Measurements from ENCODE around the gene MACO1. TPM values are rescaled to one million over a fixed set of nuclear protein-coding genes. Genes with fewer than 3 reads are reported as not detected.

MACO1 gene
- total and polyA plus RNA-seq, 2 of the 8 experiments (the other 6 are each of a cell fraction or from before 2014, with no cell fraction given), result 3.5 to 15.1 TPM

DNA sequence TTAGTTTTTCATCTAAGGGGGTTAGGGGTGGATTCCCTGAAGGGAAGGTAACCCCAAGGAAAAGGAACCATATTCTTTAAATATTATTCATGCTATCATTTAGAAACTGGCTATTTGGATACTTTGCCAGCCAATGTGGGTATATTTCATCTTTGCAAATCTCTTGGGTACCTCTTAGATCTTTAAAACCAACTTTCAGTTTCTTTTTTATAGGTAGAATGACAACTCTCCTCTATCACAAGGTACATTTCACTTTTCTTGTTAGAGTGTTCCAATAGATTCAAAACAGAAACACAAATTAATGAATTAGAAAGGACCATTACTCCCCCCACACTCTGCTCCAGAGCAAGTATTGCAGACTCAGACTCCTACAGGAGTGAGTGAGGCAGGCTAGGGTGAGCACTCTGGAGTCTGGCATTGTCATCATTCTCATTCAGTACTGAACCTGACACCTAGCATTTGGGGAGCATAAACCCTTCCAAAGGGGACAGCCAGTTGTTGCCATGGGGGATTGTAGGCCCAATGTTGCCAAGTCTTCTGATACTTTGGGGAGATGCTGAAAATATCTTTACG, 43.0 kb downstream of the MACO1 start:
- Histone ChIP-seq H4K8ac (ENCODE audit: extremely low read depth, insufficient read depth, low read length) (no peak overlapping the region), H3K4me2 (ENCODE audit: insufficient read depth in 1 of 2, low read depth in 2 of 2, low read length in 2 of 2) (no peak overlapping the region), H4K5ac (ENCODE audit: insufficient read length, low read depth, low read length) (no peak overlapping the region), H2BK5ac (ENCODE audit: low read depth, low read length) (no peak overlapping the region), H3K27ac (ENCODE audit: low read depth, low read length) (no peak overlapping the region), H2BK15ac (ENCODE audit: low read length) (no peak overlapping the region), H4K91ac (replicated peaks; ENCODE audit: insufficient read length, low read length) (no peak overlapping the region), H4K20me1 (replicated peaks in 1 of 2; ENCODE audit: control insufficient read depth in 1 of 2, insufficient read depth in 2 of 2, low read length in 2 of 2) (peaks cover 2 to 3% of the 10 kb centered on the region in 2 experiments), H3K23me2 (ENCODE audit: low read depth, low read length) (no peaks in the 10 kb centered on the region), H3K4ac (replicated peaks; ENCODE audit: insufficient read length, low read depth, low read length) (no peak overlapping the region), H3K79me1 (ENCODE audit: low read depth, low read length) (no peaks in the 10 kb centered on the region; the same call in 1 of the 2 replicates), H3K9ac (replicated peaks in 1 of 4; ENCODE audit: extremely low read depth in 1 of 4, low read depth in 3 of 4, low read length in 3 of 4) (no peak overlapping the region), H3K56ac (replicated peaks; ENCODE audit: insufficient read length, low read depth, low read length) (no peak overlapping the region), H2BK120ac (replicated peaks; ENCODE audit: low read depth, low read length) (no peak overlapping the region), H3K23ac (ENCODE audit: insufficient read length) (no peak overlapping the region), H2AK5ac (ENCODE audit: low read depth, low read length) (no peak overlapping the region), H3K4me3 (ENCODE audit: extremely low read depth in 1 of 4, insufficient read depth in 2 of 4, low read depth in 3 of 4, low read length in 4 of 4) (no peak overlapping the region), H3K14ac (ENCODE audit: insufficient read length) (no peak overlapping the region), H3K4me1 (replicated peaks in 1 of 4; ENCODE audit: control insufficient read depth in 3 of 4, insufficient read depth in 4 of 4, low read length in 3 of 4) (peaks cover 0 to 4% (median 0%) of the 10 kb centered on the region in 4 experiments; a peak in 2 of 7 replicates), H3K36me3 (ENCODE audit: control insufficient read depth in 2 of 4, insufficient read depth in 4 of 4, low read length in 3 of 4) (no peaks in the 10 kb centered on the region; a peak in 1 of 8 replicates), H3K18ac (ENCODE audit: extremely low read depth, low read length) (no peak overlapping the region), H3K27me3 (replicated peaks in 1 of 4; ENCODE audit: control insufficient read depth in 3 of 4, extremely low read depth in 1 of 4, insufficient read depth in 3 of 4, low read length in 3 of 4) (no peaks in the 10 kb centered on the region), H2BK12ac (ENCODE audit: low read depth, low read length) (no peak overlapping the region), H2BK20ac (ENCODE audit: low read length) (no peak overlapping the region), H2AFZ (ENCODE audit: low read length) (no peak overlapping the region), H3K9me3 (ENCODE audit: insufficient read depth in 2 of 2, low read depth in 1 of 2, low read length in 1 of 2) (no peaks in the 10 kb centered on the region), H3K79me2 (ENCODE audit: control insufficient read depth in 1 of 2, insufficient read depth in 2 of 2, low read length in 2 of 2) (no peaks in the 10 kb centered on the region)
- DNase-seq (ENCODE audit: low read depth in 1 of 2, low spot score in 2 of 2) (no peak), FAIRE-seq (no peak)
- WGBS, 2 experiments (ENCODE audit: extremely low coverage in 1 of 2, insufficient coverage in 1 of 2, insufficient read length in 1 of 2, insufficient replicate concordance in 2 of 2, low coverage in 1 of 2, low lambda C conversion rate in 2 of 2, missing lambda C conversion rate in 1 of 2), result 89% methylated on average over 1 of the region's 1 CpG; no CpG with 5 or more reads in 1 of the 2 experiments
- ChIA-PET POLR2A (ENCODE audit: partially characterized antibody) (no interaction called here), CTCF (ENCODE audit: partially characterized antibody) (no interaction called here)
- no peak for TF ChIP-seq SRF (IDR thresholded peaks at IDR 0.05; ENCODE audit: low read depth, low read length)
